Stimulated activated naive B cell treated with anti-CD40 and anti-IgM and Interleukin-4, amounts not matched to agents 10 μg/mL and 1 μg/mL and 100 μg/mL, for 72 hours (primary cell): ENCODE data around the gene WDR37.
"Not testable (repeated sequence)": the region's sequence is repeated elsewhere in the genome, so short reads cannot be mapped to it uniquely, and the experiment has no call there.

Experiments
- ATAC-seq, 2 donors: fragments of 150-1000 bp; cut with Tn5 transposase; replicated peaks; 2 replicates each; pipeline ENCODE4 v1.10.0; 2021; ENCODE audit warnings: moderate library complexity in 1 of 2
- DNase-seq: peaks from one replicate; pipeline ENCODE4 v3.0.0; 2021
- H3K27ac Mint-ChIP-seq: one replicate; pipeline ENCODE4 v1.8.0; 2022; ENCODE audit warnings: mild to moderate bottlenecking, mixed read lengths
- H3K27me3 Mint-ChIP-seq, 2 donors: one replicate each; pipeline ENCODE4 v1.8.0; 2022; ENCODE audit warnings: mixed read lengths in 2 of 2
- H3K36me3 Mint-ChIP-seq, 2 donors: one replicate each; pipeline ENCODE4 v1.8.0; 2022; ENCODE audit warnings: mixed read lengths in 2 of 2, mild to moderate bottlenecking in 1 of 2
- H3K4me1 Mint-ChIP-seq, 2 donors: one replicate each; pipeline ENCODE4 v1.8.0; 2022; ENCODE audit warnings: mixed read lengths in 2 of 2, mild to moderate bottlenecking in 1 of 2
- H3K4me3 Mint-ChIP-seq, 2 donors: one replicate each; pipeline ENCODE4 v1.8.0; 2022; ENCODE audit warnings: mild to moderate bottlenecking in 2 of 2, mixed read lengths in 2 of 2, moderate library complexity in 1 of 2
- H3K9me3 Mint-ChIP-seq, 2 donors: one replicate each; pipeline ENCODE4 v1.8.0; 2022; ENCODE audit warnings: mixed read lengths in 2 of 2, mild to moderate bottlenecking in 1 of 2

WDR37 gene

DNA sequence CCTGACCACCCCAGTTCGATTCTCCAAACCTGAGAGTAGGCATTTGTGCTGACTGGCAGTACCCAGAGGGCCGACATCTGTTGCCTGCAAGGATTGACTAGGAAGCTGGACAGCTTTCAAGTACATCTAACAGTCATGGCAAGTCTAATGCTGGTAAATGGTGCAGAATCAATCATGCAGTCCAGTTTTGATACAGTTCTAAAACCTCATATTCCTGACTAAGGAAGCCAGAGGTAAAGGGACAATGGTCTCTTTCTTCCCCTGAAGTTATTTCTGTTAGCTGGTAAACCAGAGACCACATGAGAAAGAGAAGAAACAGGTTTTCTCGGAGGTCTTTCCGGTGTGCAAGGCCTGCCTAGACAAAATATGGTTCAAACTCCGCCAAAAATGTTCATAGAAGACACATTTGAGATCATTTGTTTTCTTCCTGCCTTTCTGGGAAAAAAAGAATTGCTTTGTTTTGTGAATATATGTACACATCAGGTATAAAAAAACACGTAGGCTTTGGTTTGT, 97.1 kb downstream of the WDR37 start:
- Mint-ChIP-seq H3K4me3 (no peak overlapping the region), H3K36me3 (no peaks in the 10 kb centered on the region), H3K27ac (no peak overlapping the region), H3K27me3 (peaks cover 11 to 28% of the 10 kb centered on the region in 2 donors), H3K4me1 (no peaks in the 10 kb centered on the region), H3K9me3 (no peaks in the 10 kb centered on the region)
- DNase-seq (no peak), ATAC-seq (no peak)

DNA sequence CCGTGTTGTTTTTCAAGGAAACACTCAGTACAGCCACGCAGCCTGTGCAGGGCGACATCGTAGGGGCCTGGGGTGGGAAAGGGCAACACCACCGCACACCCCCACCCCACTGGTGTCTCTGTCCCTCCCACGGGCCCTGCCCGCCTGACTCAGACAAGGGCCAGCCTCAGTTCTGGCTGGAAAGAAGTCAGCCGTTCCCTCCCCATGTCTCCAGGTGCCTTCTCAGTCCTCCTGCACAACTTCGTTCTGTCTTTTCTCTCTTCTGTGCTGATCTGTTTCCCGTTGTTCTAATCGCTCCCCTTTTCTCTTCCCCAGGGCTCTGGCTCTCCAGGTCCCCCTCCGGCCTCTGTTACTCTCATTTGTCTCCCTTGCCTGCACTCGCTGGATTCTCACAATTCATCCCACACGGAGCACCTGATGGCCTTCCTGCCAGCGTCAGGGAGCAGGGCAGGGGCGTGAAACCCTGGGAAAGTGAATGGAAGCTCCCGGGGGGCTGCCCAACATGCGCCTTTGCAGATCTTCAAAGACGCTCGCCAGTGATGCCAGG, 97.7 kb downstream of the WDR37 start:
- DNase-seq (no peak), ATAC-seq (no peak)
- Mint-ChIP-seq H3K27me3 (peaks cover 14 to 28% of the 10 kb centered on the region in 2 donors), H3K36me3 (no peaks in the 10 kb centered on the region), H3K9me3 (no peaks in the 10 kb centered on the region), H3K4me3 (no peak overlapping the region), H3K4me1 (no peaks in the 10 kb centered on the region), H3K27ac (no peak overlapping the region)

DNA sequence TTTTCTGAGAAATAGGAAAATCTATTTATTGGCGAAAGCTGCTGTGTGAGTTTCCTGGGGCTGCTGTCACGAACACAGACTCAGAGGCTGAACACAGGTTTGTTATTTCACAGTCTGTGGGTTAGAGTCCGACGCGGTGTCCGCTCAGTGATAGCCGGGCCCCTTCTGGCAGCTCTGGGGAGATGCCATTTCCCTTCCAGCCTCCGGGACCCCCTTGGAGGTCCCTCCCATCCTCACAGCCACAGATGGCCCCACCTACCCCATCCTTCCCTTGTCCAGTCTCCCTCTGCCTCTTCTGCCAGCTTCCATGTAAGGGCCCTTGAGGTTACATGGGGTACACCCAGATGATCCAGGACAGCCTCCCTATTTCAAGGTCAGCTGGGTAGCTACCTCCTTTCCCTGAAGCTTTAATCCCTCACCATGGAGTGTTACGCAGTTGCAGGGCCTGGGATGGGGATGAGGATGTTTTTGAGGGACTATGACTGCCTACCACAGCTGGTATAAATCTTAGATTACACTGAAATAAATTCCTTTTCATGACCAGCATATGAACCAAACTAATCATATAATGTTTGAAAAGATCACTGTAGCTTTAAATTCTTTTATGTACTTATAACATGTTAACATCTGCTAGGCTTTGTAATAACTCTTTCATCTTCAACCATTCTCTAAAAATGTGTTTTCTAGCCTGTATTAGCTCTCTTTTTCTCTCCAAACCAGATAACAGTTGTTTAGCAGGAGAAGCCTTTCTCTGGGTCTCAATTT, 98.5 kb downstream of the WDR37 start:
- Mint-ChIP-seq H3K9me3 (no peaks in the 10 kb centered on the region), H3K36me3 (no peaks in the 10 kb centered on the region), H3K27me3 (peaks cover 14 to 26% of the 10 kb centered on the region in 2 donors), H3K4me1 (no peaks in the 10 kb centered on the region), H3K27ac (no peak overlapping the region), H3K4me3 (no peak overlapping the region)
- DNase-seq (no peak), ATAC-seq (no peak)

DNA sequence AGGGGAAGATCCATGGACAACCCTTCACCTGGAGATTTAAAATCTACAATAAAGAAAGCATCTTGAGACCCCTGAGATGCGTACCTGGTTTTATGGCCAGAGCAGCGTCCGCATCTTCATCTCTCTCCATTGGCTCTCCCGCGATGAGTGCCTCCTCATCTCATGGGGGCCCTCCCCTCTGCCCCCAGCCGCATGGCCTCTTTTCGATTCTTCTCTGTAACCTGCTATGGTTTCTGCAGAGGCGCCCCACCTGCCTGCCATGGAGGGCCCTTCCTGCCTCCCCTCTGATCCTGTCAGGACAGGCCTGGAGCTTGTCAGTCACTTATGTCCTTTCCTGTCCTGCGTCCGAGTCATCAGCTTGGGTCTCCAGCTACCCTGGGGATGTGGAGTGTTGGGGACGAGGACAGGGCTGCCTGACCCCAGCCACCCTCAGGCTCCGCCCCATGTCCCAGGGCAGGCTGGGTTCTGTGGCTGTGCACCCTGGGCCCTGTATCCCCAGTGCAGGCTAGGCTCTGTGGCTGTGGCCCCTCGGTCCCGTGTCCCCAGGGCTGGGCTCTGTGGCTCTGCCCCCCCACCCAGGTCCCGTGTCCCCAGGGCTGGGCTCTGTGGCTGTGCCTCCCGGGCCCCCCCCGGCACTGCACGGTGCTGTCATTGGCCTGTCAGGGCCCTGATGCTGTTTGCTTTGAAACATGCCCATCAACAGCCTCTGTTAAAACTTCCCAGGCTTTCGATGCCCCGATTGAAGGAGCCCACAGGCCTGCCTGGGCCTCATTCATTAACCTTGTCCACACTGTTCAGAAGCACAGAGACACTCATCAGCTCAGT, 99.8 kb downstream of the WDR37 start:
- H3K36me3 Mint-ChIP-seq: no peaks in the 10 kb centered on the region
- H3K9me3 Mint-ChIP-seq: peaks cover 0 to 3% of the 10 kb centered on the region in 2 donors
- ATAC-seq: no peak

DNA sequence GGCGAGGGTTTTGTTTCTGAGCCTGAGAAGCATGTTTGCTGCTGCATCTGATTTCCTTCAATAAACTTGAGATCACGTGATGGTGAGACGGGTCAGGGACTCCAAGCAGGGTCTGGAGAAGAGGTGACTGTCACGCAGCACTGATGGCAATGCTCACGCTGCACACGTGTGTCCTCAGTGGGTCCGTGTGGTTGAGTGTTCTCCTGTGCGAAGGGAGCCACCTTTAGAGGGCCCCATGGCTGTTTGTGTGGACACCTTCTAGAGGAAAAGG, 100.4 kb downstream of the WDR37 start:
- no peak overlapping the region for H3K27ac Mint-ChIP-seq
- no peak for DNase-seq
- peaks cover 14 to 18% of the 10 kb centered on the region in 2 donors for H3K27me3 Mint-ChIP-seq
- no peaks in the 10 kb centered on the region for H3K4me1 Mint-ChIP-seq
- ATAC-seq: no peak
- H3K9me3 Mint-ChIP-seq: peaks cover 0 to 3% of the 10 kb centered on the region in 2 donors
- no peaks in the 10 kb centered on the region for H3K36me3 Mint-ChIP-seq
- H3K4me3 Mint-ChIP-seq: no peak overlapping the region

More for the DNA sequence above, 99.8 kb downstream of the WDR37 start:
- H3K4me3 Mint-ChIP-seq: no peak overlapping the region
- H3K27me3 Mint-ChIP-seq: peaks cover 14 to 18% of the 10 kb centered on the region in 2 donors
- H3K4me1 Mint-ChIP-seq: no peaks in the 10 kb centered on the region
- DNase-seq: no peak
- H3K27ac Mint-ChIP-seq: no peak overlapping the region

DNA sequence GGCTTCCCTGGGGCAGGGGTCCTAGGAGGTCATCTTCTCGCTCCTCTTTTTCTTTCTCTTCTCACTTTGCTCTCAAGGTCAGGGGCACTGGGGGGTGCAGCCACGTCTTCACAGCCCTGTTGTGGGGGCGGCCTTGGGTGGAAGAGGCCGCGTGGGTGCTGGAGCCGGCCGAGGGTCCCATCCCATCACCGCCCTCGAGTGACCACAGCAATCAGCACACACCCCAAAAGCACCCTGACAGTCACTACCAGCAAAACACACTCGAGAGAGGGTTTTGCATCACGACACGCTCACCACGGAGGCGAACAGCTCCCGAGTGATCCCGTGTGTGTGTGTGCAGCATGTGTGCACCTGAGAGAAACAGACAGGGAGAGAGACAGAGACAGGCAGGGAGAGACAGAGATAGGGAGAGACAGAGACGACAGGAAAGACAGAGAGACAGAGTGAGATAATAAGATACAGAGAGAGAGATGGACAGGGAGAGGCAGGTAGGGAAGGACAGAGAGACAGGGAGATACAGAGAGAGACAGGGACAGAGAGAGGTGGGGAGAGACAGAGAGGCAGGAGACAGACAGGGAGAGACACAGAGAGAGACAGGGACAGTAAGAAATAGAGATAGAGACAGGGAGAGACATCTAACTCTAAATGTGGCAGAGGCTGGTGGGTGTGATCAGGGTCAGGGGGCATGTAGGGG, 100.9 kb downstream of the WDR37 start:
- no peak for ATAC-seq
- Mint-ChIP-seq H3K4me1 (no peaks in the 10 kb centered on the region), H3K27ac (no peak overlapping the region), H3K27me3 (peaks cover 14 to 18% of the 10 kb centered on the region in 2 donors), H3K36me3 (no peaks in the 10 kb centered on the region), H3K9me3 (peaks cover 0 to 3% of the 10 kb centered on the region in 2 donors), H3K4me3 (no peak overlapping the region)
- no peak for DNase-seq

DNA sequence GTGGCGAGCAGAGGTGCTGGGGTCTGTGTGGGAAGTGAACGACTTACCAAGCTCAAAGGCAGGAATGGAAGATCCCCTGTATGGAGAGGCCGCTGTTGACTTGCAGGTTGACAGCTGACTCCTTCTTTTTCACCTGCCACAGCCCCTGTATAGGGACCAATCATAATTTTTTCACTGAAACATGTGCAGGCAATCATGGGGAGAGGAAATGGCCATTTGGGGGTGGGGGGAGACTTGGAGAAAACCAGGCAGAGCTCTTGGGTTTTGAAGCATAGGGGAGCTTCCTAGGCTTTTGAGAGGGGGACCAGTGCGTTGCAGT, 101.4 kb downstream of the WDR37 start:
- ATAC-seq: no peak
- Mint-ChIP-seq H3K27ac (no peak overlapping the region), H3K36me3 (no peaks in the 10 kb centered on the region), H3K4me1 (no peaks in the 10 kb centered on the region), H3K9me3 (peaks cover 0 to 3% of the 10 kb centered on the region in 2 donors), H3K27me3 (peaks cover 14 to 18% of the 10 kb centered on the region in 2 donors), H3K4me3 (no peak overlapping the region)
- no peak for DNase-seq

DNA sequence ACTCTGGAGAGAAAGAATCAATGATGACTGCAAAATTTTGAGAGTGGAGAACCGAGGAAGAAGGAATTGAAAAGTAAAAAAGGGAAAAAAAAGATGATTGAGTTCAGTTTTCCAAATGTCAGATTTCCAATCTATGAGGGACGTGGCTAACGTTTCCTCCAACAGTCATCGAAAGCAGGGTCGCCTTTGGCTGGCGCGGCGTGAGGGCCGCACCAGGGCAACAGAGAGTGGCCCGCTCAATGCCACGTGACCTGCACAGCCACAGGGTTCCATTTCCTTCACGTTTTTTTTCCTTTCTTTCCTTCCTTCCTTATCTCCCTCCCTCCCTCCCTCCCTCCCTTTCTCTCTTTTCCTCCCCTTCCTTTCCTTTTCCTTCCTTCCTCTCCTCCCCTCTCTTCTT, 101.9 kb downstream of the WDR37 start:
- Mint-ChIP-seq H3K4me3 (no peak overlapping the region), H3K27me3 (peaks cover 14 to 22% of the 10 kb centered on the region in 2 donors), H3K9me3 (peaks cover 0 to 3% of the 10 kb centered on the region in 2 donors), H3K4me1 (no peaks in the 10 kb centered on the region), H3K36me3 (no peaks in the 10 kb centered on the region), H3K27ac (no peak overlapping the region)
- no peak for ATAC-seq
- DNase-seq: no peak

DNA sequence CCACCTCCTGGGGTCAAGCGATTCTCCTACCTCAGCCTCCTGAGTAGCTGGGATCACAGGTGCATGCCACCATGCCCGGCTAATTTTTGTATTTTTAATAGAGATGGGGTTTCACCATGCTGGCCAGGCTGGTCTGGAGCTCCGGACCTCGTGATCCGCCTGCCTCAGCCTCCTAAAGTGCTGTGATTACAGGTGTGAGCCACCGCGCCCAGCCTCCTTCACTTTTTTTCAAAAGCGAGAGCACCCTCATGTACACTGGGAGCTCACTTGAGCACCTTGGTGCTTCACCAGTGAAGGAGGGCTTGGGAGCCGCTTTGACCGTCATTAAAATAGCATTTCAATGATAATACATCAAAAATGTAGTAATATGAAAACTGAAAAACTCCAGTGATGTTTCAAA, 102.4 kb downstream of the WDR37 start:
- H3K36me3 Mint-ChIP-seq, H3K9me3 Mint-ChIP-seq, DNase-seq, H3K4me3 Mint-ChIP-seq, H3K27ac Mint-ChIP-seq, ATAC-seq, H3K4me1 Mint-ChIP-seq: not testable (repeated sequence)
- H3K27me3 Mint-ChIP-seq: peaks cover 14 to 22% of the 10 kb centered on the region in 2 donors

DNA sequence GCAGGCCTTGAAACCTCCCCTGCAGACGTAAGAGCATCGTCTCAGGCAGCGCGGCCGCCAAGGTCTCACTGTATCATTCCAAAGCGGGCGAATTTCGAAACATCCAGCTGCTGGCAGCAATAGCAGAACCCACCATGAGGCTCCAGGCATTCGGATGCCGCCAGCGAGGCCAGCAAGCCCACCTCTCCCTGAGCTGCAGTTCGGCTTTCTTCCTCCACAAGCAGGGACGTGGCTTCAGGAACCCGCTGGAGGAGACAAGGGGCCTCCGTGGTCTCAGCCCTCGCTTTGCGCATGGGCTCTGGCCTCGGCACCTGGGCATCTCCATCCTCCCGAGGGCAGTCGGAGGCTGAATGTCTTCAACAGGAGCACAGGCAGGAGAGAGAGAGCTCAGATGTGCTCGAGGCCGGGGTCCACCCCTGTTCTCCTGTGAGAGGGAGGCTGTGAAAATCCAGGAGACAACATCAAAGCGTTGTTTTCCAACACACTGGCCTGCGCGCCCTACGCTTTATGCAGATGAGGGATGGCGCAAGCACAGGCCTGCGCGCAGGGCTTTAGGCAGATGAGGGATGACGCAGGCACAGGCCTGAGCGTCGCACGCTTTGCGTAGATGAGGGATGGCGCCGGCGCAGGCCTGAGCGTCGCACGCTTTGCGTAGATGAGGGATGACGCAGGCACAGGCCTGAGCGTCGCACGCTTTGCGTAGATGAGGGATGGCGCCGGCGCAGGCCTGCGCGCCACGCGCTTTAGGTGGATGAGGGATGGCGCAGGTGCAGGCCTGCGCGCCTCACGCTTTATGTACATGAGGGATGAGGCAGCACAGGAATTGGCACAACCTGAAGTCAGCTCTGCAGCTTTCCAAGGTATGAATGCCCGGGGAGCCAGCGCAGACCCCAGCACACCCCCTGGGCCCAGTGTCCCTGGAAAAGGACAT, 103.2 kb downstream of the WDR37 start:
- Mint-ChIP-seq H3K27ac (no peak overlapping the region), H3K4me1 (no peaks in the 10 kb centered on the region), H3K27me3 (peaks cover 14 to 18% of the 10 kb centered on the region in 2 donors), H3K36me3 (no peaks in the 10 kb centered on the region), H3K4me3 (no peak overlapping the region), H3K9me3 (peaks cover 0 to 3% of the 10 kb centered on the region in 2 donors)
- no peak for ATAC-seq
- DNase-seq: no peak

DNA sequence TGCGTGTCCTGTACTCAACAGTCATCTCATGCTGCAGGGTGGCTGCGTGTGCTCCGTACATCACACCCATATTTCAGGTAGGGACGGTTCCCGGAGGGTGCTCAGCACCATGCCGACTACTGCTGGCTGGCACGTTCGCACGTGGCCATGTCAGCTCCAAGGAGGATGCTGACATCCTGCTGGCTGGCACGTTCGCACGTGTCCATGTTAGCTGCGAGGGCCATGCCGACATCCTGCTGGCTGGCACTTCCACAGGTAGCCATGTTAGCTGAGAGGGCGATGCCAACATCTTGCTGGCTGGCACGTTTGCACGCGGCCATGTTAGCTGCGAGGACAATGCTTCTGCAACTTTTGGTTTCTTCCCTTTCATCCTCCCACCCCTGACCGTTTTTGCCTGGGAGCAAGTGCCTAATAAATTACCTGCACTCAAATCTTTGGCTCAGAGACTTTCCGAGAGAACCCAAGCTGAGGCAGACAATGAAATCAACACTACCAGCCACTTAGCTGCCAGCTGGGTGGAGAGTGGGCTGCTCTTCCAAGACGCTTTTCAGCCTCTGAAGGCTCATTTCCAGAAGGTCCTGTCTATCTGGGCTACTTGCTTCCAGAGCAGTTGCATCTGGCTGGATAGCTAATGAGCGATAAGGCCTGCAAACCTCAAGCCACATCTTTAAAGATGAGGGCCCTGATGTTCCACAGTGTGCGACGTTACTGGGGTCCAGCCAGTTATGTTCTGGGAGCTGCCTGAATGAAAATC, 104.6 kb downstream of the WDR37 start:
- Mint-ChIP-seq H3K27ac (no peak overlapping the region), H3K36me3 (no peaks in the 10 kb centered on the region), H3K4me1 (no peaks in the 10 kb centered on the region), H3K9me3 (peaks cover 0 to 3% of the 10 kb centered on the region in 2 donors), H3K4me3 (no peak overlapping the region), H3K27me3 (peaks cover 14 to 22% of the 10 kb centered on the region in 2 donors)
- no peak for ATAC-seq
- DNase-seq: no peak

DNA sequence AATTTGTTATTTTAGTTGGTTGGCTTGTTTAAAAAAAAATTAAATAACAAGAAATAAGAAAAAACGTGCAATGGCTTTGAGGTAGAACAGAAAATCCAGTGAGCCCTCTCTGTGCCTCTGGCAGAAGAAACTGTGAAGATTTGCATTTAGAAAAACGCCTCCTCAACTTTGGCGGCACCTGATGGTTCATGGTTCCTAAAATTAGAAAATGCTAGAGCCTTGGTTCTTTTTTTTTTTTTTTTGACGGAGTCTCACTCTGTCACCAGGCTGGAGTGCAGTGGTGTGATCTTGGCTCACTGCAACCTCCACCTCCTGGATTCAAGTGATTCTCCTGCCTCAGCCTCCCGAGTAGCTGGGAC, 105.1 kb downstream of the WDR37 start:
- not testable (repeated sequence) for H3K4me3 Mint-ChIP-seq, H3K27ac Mint-ChIP-seq, H3K36me3 Mint-ChIP-seq, H3K4me1 Mint-ChIP-seq, DNase-seq, ATAC-seq, H3K9me3 Mint-ChIP-seq
- H3K27me3 Mint-ChIP-seq: peaks cover 14 to 22% of the 10 kb centered on the region in 2 donors
